ENCODE data around the gene DEK.

- no peak for TF ChIP-seq BACH2 (CRISPR knock-in tag; IDR thresholded peaks at IDR 0.05; ENCODE audit: borderline replicate concordance)
- no peak for TF ChIP-seq ZNF565 (CRISPR knock-in tag; conservative IDR thresholded peaks at IDR 0.05; ENCODE audit: low read depth)
- no peak for TF ChIP-seq TOX (CRISPR knock-in tag; IDR thresholded peaks at IDR 0.05; ENCODE audit: borderline replicate concordance)
- TF ChIP-seq ZNF70 (CRISPR knock-in tag; IDR thresholded peaks at IDR 0.05): no peak
- no peak for TF ChIP-seq ZFP30 (CRISPR knock-in tag; IDR thresholded peaks at IDR 0.05)
- no peak for TF ChIP-seq TSHZ2 (CRISPR knock-in tag; IDR thresholded peaks at IDR 0.05)
- no peak for TF ChIP-seq RARB (CRISPR knock-in tag; IDR thresholded peaks at IDR 0.05)
- no peak for TF ChIP-seq PATZ1 (CRISPR knock-in tag; IDR thresholded peaks at IDR 0.05; ENCODE audit: borderline replicate concordance)
- no peak for TF ChIP-seq OSR1 (CRISPR knock-in tag; IDR thresholded peaks at IDR 0.05)
- TF ChIP-seq ARNTL (CRISPR knock-in tag; IDR thresholded peaks at IDR 0.05; ENCODE audit: borderline replicate concordance, low read depth): no peak
- TF ChIP-seq CREB5 (CRISPR knock-in tag; IDR thresholded peaks at IDR 0.05; ENCODE audit: low read depth): no peak
These were observed 48.9 kb downstream of the DEK start for GRCh38 chr6:18215436-18215835.

Measured in SK-N-SH treated with all-trans-retinoic acid at 6 μM for 48 hours (cell line).